ENCODE measurements around the gene PRR33.

The PRR33 gene

GRCh38 chr11:1933416-1934334 is 42.0 kb upstream of the PRR33 start:
- Histone ChIP-seq H3K27me3 (ENCODE audit: control insufficient read depth, insufficient read depth, low read length) (no peaks in the 10 kb centered on the region), H3K36me3 (ENCODE audit: control insufficient read depth, insufficient read depth, low read length) (no peaks in the 10 kb centered on the region), H3K4me1 (ENCODE audit: control insufficient read depth, insufficient read depth, low read length) (no peaks in the 10 kb centered on the region), H3K4me3 (ENCODE audit: low read depth, low read length) (no peak overlapping the region), H3K9ac (ENCODE audit: low read depth, low read length) (no peak overlapping the region), H3K9me3 (ENCODE audit: control insufficient read depth, insufficient read depth, low read length) (no peaks in the 10 kb centered on the region)

- Histone ChIP-seq H3K36me3 (ENCODE audit: control insufficient read depth, insufficient read depth, low read length) (no peaks in the 10 kb centered on the region), H3K9ac (ENCODE audit: low read depth, low read length) (no peak overlapping the region), H3K4me3 (ENCODE audit: low read depth, low read length) (no peak overlapping the region), H3K27me3 (ENCODE audit: control insufficient read depth, insufficient read depth, low read length) (no peaks in the 10 kb centered on the region), H3K4me1 (ENCODE audit: control insufficient read depth, insufficient read depth, low read length) (no peaks in the 10 kb centered on the region), H3K9me3 (ENCODE audit: control insufficient read depth, insufficient read depth, low read length) (no peaks in the 10 kb centered on the region)
Measured at GRCh38 chr11:1932681-1933080, 41.0 kb upstream of the PRR33 start.

GRCh38 chr11:1932105-1932480 is 40.4 kb upstream of the PRR33 start:
- Histone ChIP-seq H3K9me3 (ENCODE audit: control insufficient read depth, insufficient read depth, low read length) (no peaks in the 10 kb centered on the region), H3K36me3 (ENCODE audit: control insufficient read depth, insufficient read depth, low read length) (no peaks in the 10 kb centered on the region), H3K4me3 (ENCODE audit: low read depth, low read length) (no peak overlapping the region), H3K9ac (ENCODE audit: low read depth, low read length) (no peak overlapping the region), H3K27me3 (ENCODE audit: control insufficient read depth, insufficient read depth, low read length) (no peaks in the 10 kb centered on the region), H3K4me1 (ENCODE audit: control insufficient read depth, insufficient read depth, low read length) (no peaks in the 10 kb centered on the region)

GRCh38 chr11:1931341-1932104 is 39.8 kb upstream of the PRR33 start:
- Histone ChIP-seq H3K4me3 (ENCODE audit: low read depth, low read length) (no peak overlapping the region), H3K36me3 (ENCODE audit: control insufficient read depth, insufficient read depth, low read length) (no peaks in the 10 kb centered on the region), H3K4me1 (ENCODE audit: control insufficient read depth, insufficient read depth, low read length) (no peaks in the 10 kb centered on the region), H3K27me3 (ENCODE audit: control insufficient read depth, insufficient read depth, low read length) (no peaks in the 10 kb centered on the region), H3K9ac (ENCODE audit: low read depth, low read length) (no peak overlapping the region), H3K9me3 (ENCODE audit: control insufficient read depth, insufficient read depth, low read length) (no peaks in the 10 kb centered on the region)

DNA sequence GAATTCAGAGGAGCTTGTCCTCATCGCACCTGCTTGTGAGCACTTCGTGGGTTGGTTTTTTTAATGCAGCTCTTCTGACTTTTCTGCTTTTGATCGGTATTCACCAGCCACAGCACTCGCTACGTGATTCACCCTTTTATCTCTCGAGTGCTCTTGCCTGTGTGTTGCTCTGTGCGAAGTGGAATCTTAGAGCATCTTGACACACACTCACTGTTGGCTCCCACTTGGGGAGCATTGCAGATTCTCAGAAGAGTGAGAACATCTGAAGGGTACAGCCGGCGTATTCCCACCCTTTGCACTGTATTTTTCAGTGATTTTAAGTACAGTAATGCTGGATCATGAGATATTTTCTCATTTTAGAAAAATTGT is 38.8 kb upstream of the PRR33 start:
- H3K9ac ChIP-seq (ENCODE audit: low read depth, low read length): no peak overlapping the region
- H3K36me3 ChIP-seq (ENCODE audit: control insufficient read depth, insufficient read depth, low read length): no peaks in the 10 kb centered on the region
- H3K27me3 ChIP-seq (ENCODE audit: control insufficient read depth, insufficient read depth, low read length): no peaks in the 10 kb centered on the region
- no peaks in the 10 kb centered on the region for H3K9me3 ChIP-seq (ENCODE audit: control insufficient read depth, insufficient read depth, low read length)
- H3K4me1 ChIP-seq (ENCODE audit: control insufficient read depth, insufficient read depth, low read length): no peaks in the 10 kb centered on the region
- no peak overlapping the region for H3K4me3 ChIP-seq (ENCODE audit: low read depth, low read length)

DNA sequence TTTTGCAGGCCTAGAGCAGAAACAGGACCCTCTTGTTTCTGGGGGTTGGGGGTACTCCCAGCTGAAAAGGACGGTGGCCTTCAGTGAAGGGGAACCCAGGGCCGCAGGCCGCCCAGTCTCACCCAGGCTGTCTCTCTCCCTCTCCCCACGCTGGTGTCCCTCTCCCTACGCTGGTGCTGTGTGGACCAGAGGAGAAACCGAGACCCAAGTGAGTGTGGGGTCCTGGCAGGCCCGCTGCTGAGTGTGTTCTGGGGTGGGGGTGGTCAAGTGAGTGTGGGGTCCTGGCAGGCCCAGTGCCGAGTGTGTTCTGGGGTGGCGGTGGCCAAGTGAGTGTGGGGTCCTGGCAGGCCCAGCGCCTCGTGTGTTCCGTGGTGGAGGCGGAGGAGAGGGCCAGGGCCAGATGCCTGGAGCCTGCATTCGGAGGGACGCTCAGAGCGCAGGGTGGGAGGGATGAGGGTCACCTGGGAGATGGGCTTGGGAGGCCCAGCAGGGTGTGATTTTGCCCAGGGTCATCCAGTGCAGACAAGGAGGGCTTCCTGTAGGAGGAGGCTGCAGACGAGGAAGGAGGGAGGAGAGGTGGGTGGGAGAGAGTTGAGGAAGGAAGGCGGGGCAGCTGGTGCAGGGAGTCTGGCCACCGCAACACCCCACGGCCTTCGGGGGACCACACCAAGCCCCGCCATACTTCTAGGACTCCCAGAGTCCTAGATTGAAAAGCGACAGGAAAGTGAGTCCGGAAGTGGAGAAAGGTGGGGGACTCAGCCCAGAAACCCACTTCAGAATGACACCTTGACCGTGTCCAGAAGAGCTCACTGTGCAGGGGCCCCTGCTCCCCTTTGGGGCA is 38.1 kb upstream of the PRR33 start:
- Histone ChIP-seq H3K4me3 (ENCODE audit: low read depth, low read length) (no peak overlapping the region), H3K36me3 (ENCODE audit: control insufficient read depth, insufficient read depth, low read length) (no peaks in the 10 kb centered on the region), H3K9me3 (ENCODE audit: control insufficient read depth, insufficient read depth, low read length) (no peaks in the 10 kb centered on the region), H3K27me3 (ENCODE audit: control insufficient read depth, insufficient read depth, low read length) (no peaks in the 10 kb centered on the region), H3K9ac (ENCODE audit: low read depth, low read length) (peak overlapping the region; percentile 24), H3K4me1 (ENCODE audit: control insufficient read depth, insufficient read depth, low read length) (no peaks in the 10 kb centered on the region)

GRCh38 chr11:1928891-1929541 is 37.3 kb upstream of the PRR33 start:
- Histone ChIP-seq H3K4me3 (ENCODE audit: low read depth, low read length) (no peak overlapping the region), H3K27me3 (ENCODE audit: control insufficient read depth, insufficient read depth, low read length) (no peaks in the 10 kb centered on the region), H3K4me1 (ENCODE audit: control insufficient read depth, insufficient read depth, low read length) (no peaks in the 10 kb centered on the region), H3K9ac (ENCODE audit: low read depth, low read length) (peak overlapping the region; percentile 24), H3K9me3 (ENCODE audit: control insufficient read depth, insufficient read depth, low read length) (no peaks in the 10 kb centered on the region), H3K36me3 (ENCODE audit: control insufficient read depth, insufficient read depth, low read length) (no peaks in the 10 kb centered on the region)

DNA sequence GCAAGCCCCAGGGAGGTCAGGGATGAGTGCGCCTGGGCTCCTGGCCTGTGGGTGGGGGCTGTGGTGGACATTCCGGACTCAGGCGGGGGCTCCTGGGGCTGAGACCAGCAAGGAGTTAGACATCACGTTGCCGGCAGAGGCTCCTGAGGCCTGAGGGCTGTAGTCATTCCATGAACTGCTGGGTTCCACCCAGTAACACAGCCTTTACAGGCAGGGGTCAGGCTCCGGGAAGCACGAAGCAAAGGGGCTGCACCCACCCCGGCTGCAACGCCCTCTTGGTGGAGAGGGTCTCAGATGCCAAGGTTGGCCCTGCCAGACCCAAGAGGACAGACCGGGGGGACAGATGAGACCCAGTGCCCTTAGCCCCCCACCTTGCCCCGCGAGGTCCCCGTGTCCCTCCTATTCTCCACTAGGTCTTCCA is 36.8 kb upstream of the PRR33 start:
- H3K9me3 ChIP-seq (ENCODE audit: control insufficient read depth, insufficient read depth, low read length): no peaks in the 10 kb centered on the region
- no peaks in the 10 kb centered on the region for H3K36me3 ChIP-seq (ENCODE audit: control insufficient read depth, insufficient read depth, low read length)
- no peak overlapping the region for H3K9ac ChIP-seq (ENCODE audit: low read depth, low read length)
- no peaks in the 10 kb centered on the region for H3K27me3 ChIP-seq (ENCODE audit: control insufficient read depth, insufficient read depth, low read length)
- H3K4me3 ChIP-seq (ENCODE audit: low read depth, low read length): no peak overlapping the region
- H3K4me1 ChIP-seq (ENCODE audit: control insufficient read depth, insufficient read depth, low read length): no peaks in the 10 kb centered on the region

DNA sequence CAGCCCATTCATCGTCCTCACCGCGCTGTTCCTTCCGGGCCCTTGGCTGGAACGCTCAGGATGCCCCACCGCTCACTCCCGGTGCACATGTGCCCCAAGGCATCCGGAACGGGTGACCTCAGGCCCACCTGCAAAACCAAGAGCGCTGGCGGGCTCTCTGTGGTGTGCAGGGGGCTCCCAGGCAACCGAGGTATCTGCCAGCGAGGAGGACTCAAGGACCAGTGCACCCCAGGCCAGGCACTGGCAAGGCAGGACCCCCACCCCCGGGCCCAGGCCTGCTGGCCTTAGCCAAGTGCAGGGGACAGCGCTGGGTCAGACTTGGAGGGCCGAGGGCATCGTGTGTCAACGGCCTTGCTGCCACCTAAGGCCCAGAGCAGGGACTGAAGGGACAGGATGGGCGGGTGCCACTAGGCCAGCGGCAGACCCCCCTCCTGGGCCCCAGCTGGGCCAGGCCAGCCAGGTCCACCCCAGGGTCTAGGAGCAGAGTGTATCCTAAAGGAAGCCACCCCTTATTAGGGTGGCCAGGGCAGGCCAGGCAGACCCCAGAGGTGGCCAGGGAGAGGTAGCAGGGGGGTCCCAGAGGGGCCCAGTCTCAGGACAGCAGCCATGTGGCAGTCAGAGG is 36.3 kb upstream of the PRR33 start:
- H3K9ac ChIP-seq (ENCODE audit: low read depth, low read length): no peak overlapping the region
- H3K27me3 ChIP-seq (ENCODE audit: control insufficient read depth, insufficient read depth, low read length): no peaks in the 10 kb centered on the region
- no peaks in the 10 kb centered on the region for H3K36me3 ChIP-seq (ENCODE audit: control insufficient read depth, insufficient read depth, low read length)
- no peaks in the 10 kb centered on the region for H3K4me1 ChIP-seq (ENCODE audit: control insufficient read depth, insufficient read depth, low read length)
- no peak overlapping the region for H3K4me3 ChIP-seq (ENCODE audit: low read depth, low read length)
- no peaks in the 10 kb centered on the region for H3K9me3 ChIP-seq (ENCODE audit: control insufficient read depth, insufficient read depth, low read length)

GRCh38 chr11:1927026-1927847 is 35.5 kb upstream of the PRR33 start:
- H3K9me3 ChIP-seq (ENCODE audit: control insufficient read depth, insufficient read depth, low read length): no peaks in the 10 kb centered on the region
- H3K4me3 ChIP-seq (ENCODE audit: low read depth, low read length): no peak overlapping the region
- no peaks in the 10 kb centered on the region for H3K36me3 ChIP-seq (ENCODE audit: control insufficient read depth, insufficient read depth, low read length)
- no peaks in the 10 kb centered on the region for H3K4me1 ChIP-seq (ENCODE audit: control insufficient read depth, insufficient read depth, low read length)
- no peaks in the 10 kb centered on the region for H3K27me3 ChIP-seq (ENCODE audit: control insufficient read depth, insufficient read depth, low read length)
- H3K9ac ChIP-seq (ENCODE audit: low read depth, low read length): no peak overlapping the region

Data from iPS-15b (cell line).